NCI-H1694 (cell line): ENCODE measurements around the gene KRT2.

Experiments used
- DNase-seq: peaks from one replicate; lab custom pipeline; 2025; lab: John Stamatoyannopoulos, UW

Gene KRT2

GRCh38 chr12:52651726-52652261, at the start of gene KRT2:
Gene KRT2, minus strand, starts transcription at chr12:52652211. Its CDS starts 69 bp downstream, at chr12:52652142.
- no peak for DNase-seq

GRCh38 chr12:52701281-52701680, 49.3 kb upstream of the KRT2 start:
- no peak for DNase-seq

- DNase-seq, result no peak
These were observed 47.9 kb upstream of the KRT2 start for GRCh38 chr12:52699960-52700359.

- DNase-seq, result no peak
These were observed 47.4 kb upstream of the KRT2 start for GRCh38 chr12:52699373-52699772.

GRCh38 chr12:52698651-52699340, 46.8 kb upstream of the KRT2 start:
- no peak for DNase-seq

- DNase-seq, result no peak
These were observed 45.1 kb upstream of the KRT2 start for GRCh38 chr12:52697058-52697582.

GRCh38 chr12:52696588-52696987, 44.6 kb upstream of the KRT2 start:
- no peak for DNase-seq

GRCh38 chr12:52695039-52695438, 43.0 kb upstream of the KRT2 start:
- no peak for DNase-seq

GRCh38 chr12:52694151-52694550, 42.1 kb upstream of the KRT2 start:
- DNase-seq, result no peak

- DNase-seq, result no peak
These were observed 41.2 kb upstream of the KRT2 start for GRCh38 chr12:52693261-52693660.

- no peak for DNase-seq
These were observed 40.2 kb upstream of the KRT2 start for GRCh38 chr12:52692254-52692653.

- DNase-seq, result no peak
These were observed 39.8 kb upstream of the KRT2 start for GRCh38 chr12:52691841-52692150.

- no peak for DNase-seq
These were observed 39.2 kb upstream of the KRT2 start for GRCh38 chr12:52691076-52691840.

- DNase-seq, result no peak
These were observed 38.5 kb upstream of the KRT2 start for GRCh38 chr12:52690351-52691075.

GRCh38 chr12:52689936-52690335, 37.9 kb upstream of the KRT2 start:
- DNase-seq, result no peak

GRCh38 chr12:52689239-52689638, 37.2 kb upstream of the KRT2 start:
- DNase-seq, result no peak

GRCh38 chr12:52688481-52688880, 36.5 kb upstream of the KRT2 start:
- no peak for DNase-seq

- no peak for DNase-seq
These were observed 35.7 kb upstream of the KRT2 start for GRCh38 chr12:52687497-52688385.

- no peak for DNase-seq
These were observed 34.9 kb upstream of the KRT2 start for GRCh38 chr12:52686756-52687487.

GRCh38 chr12:52686063-52686462, 34.1 kb upstream of the KRT2 start:
- no peak for DNase-seq

GRCh38 chr12:52685406-52685890, 33.4 kb upstream of the KRT2 start:
- DNase-seq, result no peak
